Kidney tubule cell (primary cell): Measurements from ENCODE around the gene CHMP4A.
"Not testable (repeated sequence)": the region's sequence is repeated elsewhere in the genome, so short reads cannot be mapped to it uniquely, and the experiment has no call there.

Source experiments
- DNase-seq: peaks from one replicate; pipeline ENCODE4 v3.0.0-alpha.2; 2018; ENCODE audit warnings: low spot score

CHMP4A gene

GRCh38 chr14:24222987-24223386 lies 9.7 kb upstream of the CHMP4A start:
- DNase-seq = not testable (repeated sequence)

- no peak for DNase-seq
These were observed 6.2 kb upstream of the CHMP4A start for GRCh38 chr14:24219521-24219920.

DNA sequence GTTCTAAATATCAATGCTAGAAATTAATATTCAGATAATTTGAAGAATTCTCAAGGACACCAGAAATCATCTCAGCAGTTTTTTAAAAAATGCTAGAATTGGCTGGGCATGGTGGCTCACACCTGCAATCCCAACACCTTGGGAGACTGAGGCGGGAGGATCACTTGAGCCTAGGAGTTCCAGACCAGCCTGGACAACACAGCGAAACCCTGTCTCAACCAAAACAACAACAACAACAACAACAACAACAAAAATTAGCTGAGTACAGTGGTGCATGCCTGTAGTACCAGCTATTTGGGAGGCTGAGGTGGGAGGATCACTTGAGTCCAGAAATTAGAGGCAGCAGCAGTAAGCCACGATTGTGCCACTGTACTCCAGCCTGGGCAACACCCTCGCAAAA lies 5.8 kb upstream of the CHMP4A start:
- DNase-seq = no peak

DNA sequence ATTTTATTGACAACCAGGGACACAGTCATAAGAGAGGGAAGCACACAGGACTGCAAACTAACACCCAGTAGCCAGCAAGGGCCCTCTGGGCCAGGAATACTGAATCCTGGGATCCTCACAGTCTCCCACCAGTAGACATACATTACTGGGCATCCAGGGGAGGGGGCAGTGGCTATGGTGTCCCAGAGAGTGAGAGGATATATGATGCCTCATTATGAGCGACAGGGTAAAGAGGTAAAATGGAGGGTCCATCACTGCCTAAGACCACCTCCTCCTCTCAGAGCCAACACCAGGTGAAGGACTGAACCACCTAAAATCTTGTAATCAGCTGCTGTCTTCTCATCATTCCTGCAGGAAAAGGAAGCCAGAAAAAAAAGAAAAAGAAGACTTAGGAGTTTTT lies 3.6 kb upstream of the CHMP4A start:
- not testable (repeated sequence) for DNase-seq

DNA sequence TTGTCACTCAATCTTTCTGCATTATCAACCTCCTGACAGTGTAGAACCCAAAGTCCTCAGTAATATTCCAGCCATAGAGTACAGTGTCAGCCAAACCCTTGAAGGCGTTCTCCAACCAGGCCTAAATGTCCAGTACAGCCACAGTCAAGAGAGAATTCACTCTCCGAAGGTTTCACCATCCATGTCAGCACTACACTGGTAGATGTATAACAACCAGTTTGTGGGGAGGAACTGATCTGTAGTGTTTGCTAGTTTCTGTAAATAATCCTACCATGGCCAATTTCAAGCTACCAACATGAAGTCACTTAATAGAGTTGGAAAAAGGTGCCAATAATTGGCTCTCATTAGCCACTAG lies 3.0 kb upstream of the CHMP4A start:
- no peak for DNase-seq

- DNase-seq = peak; percentile 87
These were observed 2.4 kb upstream of the CHMP4A start, which contains the start of gene MDP1 for GRCh38 chr14:24215495-24216344. Gene MDP1, minus strand, starts transcription at chr14:24216066. Its CDS starts 111 bp downstream, at chr14:24215955.

DNA sequence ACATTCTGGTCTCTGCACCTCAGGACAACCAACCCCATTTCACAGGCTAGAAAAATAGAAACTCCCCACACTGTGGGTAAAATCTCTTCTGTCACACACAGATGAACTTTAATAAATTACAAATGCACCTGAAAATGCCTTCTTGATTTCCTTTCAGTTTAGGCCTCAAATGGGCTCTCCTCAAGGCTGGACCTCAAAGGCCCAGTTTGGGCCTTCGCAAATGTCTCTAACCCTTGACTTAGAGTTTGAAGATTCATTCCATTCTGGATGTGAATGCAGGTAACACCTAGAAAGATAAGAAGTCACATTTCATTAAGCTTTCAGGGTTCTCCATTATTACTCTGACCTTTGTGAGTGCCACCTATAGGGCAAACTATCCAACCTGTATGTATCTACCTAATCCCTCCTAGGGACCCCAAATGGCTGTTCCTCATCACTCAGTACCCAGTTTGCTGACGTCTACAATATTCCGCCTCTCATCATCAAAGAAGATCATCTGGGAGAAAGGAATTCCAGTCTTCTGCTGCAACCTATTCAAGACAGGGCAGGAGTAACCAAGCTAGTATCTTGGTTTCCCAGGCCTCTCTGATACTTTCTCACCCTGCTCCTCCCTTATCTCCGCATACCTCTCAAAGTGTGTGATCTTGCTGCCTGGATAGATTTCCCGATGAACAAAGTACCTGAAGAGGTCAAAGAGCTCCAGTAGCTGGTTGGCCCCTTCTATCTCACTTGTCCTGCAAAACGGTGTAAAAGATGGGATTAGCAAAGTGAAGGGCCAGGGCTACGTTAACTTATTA lies 776 bp upstream of the CHMP4A start:
- DNase-seq = no peak

DNA sequence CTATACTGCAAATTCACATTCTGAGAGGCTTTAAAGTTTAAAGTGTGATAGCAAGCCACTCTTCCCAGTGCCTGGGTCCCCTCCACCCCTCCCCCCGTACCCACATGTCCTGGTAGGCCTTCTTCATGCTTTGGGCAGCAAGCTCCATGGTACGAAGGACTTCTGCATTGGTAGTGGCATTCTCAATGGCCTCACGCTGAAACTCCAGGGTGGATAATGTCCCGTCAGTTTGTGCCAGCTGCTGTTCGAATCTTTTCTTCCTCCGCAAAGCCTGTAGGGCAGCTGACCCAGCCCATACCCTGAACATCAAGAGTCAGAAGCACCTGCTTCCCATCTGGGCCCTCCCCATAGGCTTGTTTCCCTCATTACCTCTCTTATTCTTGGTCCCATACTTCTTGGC lies 2.0 kb downstream of the CHMP4A start:
- no peak for DNase-seq

GRCh38 chr14:24207625-24208024 lies 5.7 kb downstream of the CHMP4A start:
- no peak for DNase-seq

- no peak for DNase-seq
These were observed 6.2 kb downstream of the CHMP4A start for GRCh38 chr14:24207104-24207551.

DNA sequence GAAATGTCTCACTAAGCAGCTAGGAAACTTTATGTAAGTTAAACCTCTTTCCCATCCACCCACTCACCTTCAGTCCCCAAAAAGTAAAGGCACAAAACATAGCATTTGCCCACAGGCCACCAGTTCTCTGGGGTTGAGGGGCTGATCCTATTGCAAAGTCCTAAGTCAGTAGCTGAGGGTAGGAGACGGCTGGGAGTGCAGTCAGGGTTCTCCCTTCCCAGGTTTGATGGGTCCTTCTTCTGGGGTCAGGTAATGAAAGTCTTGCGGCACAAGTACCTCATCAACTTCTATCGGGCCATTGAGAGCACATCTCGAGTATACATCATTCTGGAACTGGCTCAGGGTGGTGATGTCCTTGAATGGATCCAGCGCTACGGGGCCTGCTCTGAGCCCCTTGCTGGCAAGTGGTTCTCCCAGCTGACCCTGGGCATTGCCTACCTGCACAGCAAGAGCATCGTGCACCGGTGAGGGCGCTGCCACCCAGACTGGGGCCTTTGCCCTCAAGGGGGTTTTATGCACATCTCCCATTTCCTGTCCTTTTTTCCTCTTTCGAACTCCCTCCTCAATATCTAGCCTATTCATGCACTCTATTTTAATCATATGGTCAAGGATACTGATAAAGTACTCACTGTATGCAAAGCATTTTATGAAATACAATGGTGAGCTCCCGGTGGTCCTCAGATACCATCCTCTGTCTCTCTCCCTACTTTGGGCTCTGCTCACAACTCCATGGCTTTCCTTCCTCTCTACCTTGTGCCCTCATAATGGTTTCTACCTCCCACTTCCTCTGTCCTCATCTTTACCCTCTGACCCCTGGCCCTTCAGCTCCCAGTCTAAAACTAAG lies 6.8 kb downstream of the CHMP4A start:
- no peak for DNase-seq

- DNase-seq = no peak
These were observed 8.8 kb downstream of the CHMP4A start for GRCh38 chr14:24204163-24205146.

DNA sequence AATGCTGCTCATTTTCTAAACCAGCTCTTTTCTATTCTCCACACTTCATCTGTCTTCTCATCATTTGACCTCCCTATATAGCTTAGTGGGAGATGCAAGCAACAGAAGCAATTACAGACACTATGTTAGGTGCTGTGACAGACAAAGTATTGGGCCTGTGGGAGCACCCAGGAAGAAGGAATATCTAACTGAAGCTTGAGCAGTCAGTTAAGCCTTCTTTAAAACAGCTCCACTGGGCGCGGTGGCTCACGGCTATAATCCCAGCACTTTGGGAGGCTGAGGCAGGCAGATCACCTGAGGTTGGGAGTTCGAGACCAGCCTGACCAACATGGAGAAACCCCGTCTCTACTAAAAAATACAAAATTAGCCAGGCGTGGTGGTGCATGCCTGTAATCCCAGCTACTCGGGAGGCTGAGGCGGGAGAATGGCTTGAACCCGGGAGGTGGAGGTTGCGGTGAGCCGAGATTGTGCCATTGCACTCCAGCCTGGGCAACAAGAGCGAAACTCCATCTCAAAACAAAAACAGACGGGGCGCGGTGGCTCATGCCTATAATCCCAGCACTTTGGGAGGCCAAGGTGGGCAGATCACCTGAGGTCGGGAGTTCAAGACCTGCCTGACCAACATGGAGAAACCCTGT lies 9.9 kb downstream of the CHMP4A start:
- DNase-seq = not testable (repeated sequence)

DNA sequence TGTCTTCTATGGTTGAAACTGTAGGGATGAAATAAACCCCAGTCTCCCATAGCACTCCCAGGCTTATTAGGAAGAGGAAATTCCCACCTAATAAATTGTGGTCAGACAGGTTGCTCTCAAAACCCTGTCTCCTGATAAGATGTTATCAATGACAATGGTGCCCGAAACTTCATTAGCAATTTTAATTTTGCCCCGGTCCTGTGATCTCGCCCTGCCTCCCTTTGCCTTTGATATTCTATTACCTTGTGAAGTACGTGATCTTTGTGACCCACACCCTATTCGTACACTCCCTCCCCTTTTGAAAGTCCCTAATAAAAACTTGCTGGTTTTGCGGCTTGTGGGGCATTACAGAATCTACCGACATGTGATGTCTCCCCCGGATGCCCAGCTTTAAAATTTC lies 10.8 kb downstream of the CHMP4A start:
- not testable (repeated sequence) for DNase-seq

GRCh38 chr14:24198814-24199524 lies 14.3 kb downstream of the CHMP4A start:
- no peak for DNase-seq

- DNase-seq = no peak
These were observed 16.2 kb downstream of the CHMP4A start for GRCh38 chr14:24197056-24197450.

DNA sequence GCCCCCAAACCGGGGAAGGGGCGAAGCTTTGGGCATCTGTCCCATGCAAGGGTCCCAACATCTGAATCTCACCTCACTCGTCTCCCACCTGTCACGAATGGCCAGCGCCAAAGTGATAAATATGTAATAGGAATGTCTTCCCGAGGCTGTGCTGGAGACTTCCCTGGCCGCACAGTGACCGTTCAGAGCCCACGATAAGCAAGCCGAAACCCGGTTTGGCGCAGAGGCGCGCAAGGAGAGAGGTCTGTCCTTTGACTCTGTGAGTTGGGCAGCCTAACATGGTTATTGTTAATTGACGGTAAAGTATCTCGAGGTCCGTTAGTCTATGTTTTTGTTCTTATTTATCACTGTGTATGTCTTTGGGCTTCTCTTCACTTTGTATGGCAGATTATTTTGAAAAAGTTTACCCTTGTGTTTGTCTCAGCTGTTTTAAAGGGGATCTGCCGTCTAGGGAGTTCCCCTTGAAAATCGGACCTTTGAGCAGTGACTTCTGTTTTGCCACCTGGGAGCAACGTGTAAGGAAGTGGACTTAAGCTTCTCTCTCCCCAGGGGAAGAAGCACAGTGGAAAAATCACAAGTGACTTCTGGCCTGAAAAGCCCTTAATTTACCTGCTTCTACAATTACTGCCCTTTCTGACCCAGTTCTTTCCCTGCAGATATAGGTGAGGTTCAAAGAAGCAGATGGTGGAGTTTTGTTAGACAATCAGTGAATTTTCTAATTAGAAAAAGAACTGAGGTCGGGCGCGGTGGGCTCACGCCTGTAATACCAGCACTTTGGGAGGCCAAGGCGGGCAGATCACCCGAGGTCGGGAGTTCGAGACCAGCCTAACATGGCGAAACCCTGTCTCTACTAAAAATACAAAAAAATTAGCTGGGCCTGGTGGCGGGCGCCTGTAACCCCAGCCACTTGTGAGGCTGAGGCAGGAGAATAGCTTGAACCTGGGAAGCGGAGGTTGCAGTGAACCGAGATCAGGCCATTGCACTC lies 16.9 kb downstream of the CHMP4A start:
- DNase-seq = peak; percentile 46
